SK-N-SH (cell line): ENCODE data around the gene ZNF649. TPM values are rescaled to one million over a fixed set of nuclear protein-coding genes. Genes with fewer than 3 reads are reported as not detected.
"Not testable (repeated sequence)": the region's sequence is repeated elsewhere in the genome, so short reads cannot be mapped to it uniquely, and the experiment has no call there.

ENCODE experiments used
- CTCF ChIA-PET: fragments of 300-600, 350-600 bp; formaldehyde crosslinking; extraction: SDS; loops from one replicate; lab custom pipeline; 2021; lab: Yijun Ruan, JAX
- POLR2A ChIA-PET: fragments of 350-600 bp; sonication (Branson Sonifier 250); formaldehyde crosslinking; extraction: SDS; loops from one replicate; lab custom pipeline; 2020; ENCODE audit warnings: antibody characterized with exemption, inconsistent platforms; lab: Yijun Ruan, JAX
- DNase-seq: peaks from one replicate; pipeline ENCODE4 v3.0.0; 2012
- H2AFZ ChIP-seq: fragments of 200-600 bp; sonication (generic); 2 replicates; pipeline ENCODE4 v1.8.1; 2016; ENCODE audit warnings: antibody characterized with exemption, mild to moderate bottlenecking, low read depth
- H3F3A ChIP-seq: fragments of 200-600 bp; sonication (generic); replicated peaks from 2 replicates; pipeline ENCODE3; 2016; ENCODE audit warnings: antibody characterized with exemption, mild to moderate bottlenecking; ENCODE audit not compliant: insufficient read depth
- H3K27ac ChIP-seq, 2 experiments: fragments of 200-500 bp in 1 of 2; fragments of 200-600 bp in 1 of 2; sonication (Bioruptor generic) in 1 of 2; sonication (generic), shearing (Covaris generic) in 1 of 2; 2 replicates each; pipeline versions ENCODE4 v1.5.1 to v1.6.1; 2014 to 2016; ENCODE audit warnings: low read depth in 2 of 2, inconsistent platforms in 1 of 2, low read length in 1 of 2, mild to moderate bottlenecking in 1 of 2, mixed read lengths in 1 of 2
- H3K27me3 ChIP-seq: fragments of 200-600 bp; sonication (generic), shearing (Covaris generic); 2 replicates; pipeline ENCODE4 v1.6.1; 2016; ENCODE audit warnings: mixed run types; ENCODE audit not compliant: insufficient read depth
- H3K36me3 ChIP-seq, 2 experiments: fragments of 200-500 bp in 1 of 2; fragments of 200-600 bp in 1 of 2; sonication (Bioruptor generic) in 1 of 2; sonication (generic) in 1 of 2; replicated peaks in 1 of 2; 2 replicates each; pipeline versions ENCODE3 to v1.5.1; 2014 to 2016; ENCODE audit warnings: low read length in 1 of 2, mild to moderate bottlenecking in 1 of 2; ENCODE audit not compliant: insufficient read depth in 2 of 2, control insufficient read depth in 1 of 2
- H3K4me1 ChIP-seq, 2 experiments: fragments of 200-500 bp in 1 of 2; fragments of 200-600 bp in 1 of 2; sonication (Bioruptor generic) in 1 of 2; sonication (generic), shearing (Covaris generic) in 1 of 2; 2 replicates each; pipeline versions ENCODE4 v1.5.1 to v1.6.1; 2014 to 2016; ENCODE audit warnings: low read depth in 1 of 2, low read length in 1 of 2, mixed run types in 1 of 2; ENCODE audit not compliant: insufficient read depth in 2 of 2, control insufficient read depth in 1 of 2
- H3K4me2 ChIP-seq: fragments of 200-600 bp; sonication (generic), shearing (Covaris generic); 2 replicates; pipeline ENCODE4 v1.6.1; 2017; ENCODE audit warnings: mixed run types
- H3K4me3 ChIP-seq, 2 experiments: fragments of 200-500 bp in 1 of 2; fragments of 200-600 bp in 1 of 2; sonication (Bioruptor generic) in 1 of 2; sonication (generic), shearing (Covaris generic) in 1 of 2; 2 replicates each; pipeline versions ENCODE4 v1.5.1 to v1.8.1; 2014 to 2016; ENCODE audit warnings: low read depth in 2 of 2, inconsistent platforms in 1 of 2, low read length in 1 of 2, mild to moderate bottlenecking in 1 of 2, mixed read lengths in 1 of 2, moderate library complexity in 1 of 2
- H3K79me2 ChIP-seq: fragments of 200-600 bp; sonication (generic); 2 replicates; pipeline ENCODE4 v1.8.1; 2017; ENCODE audit warnings: mild to moderate bottlenecking; ENCODE audit not compliant: insufficient read depth
- H3K9ac ChIP-seq: fragments of 200-600 bp; sonication (generic); 2 replicates; pipeline ENCODE4 v1.6.1; 2017; ENCODE audit warnings: mixed run types
- H3K9me2 ChIP-seq: fragments of 200-600 bp; sonication (generic); 2 replicates; pipeline ENCODE4 v1.6.1; 2017; ENCODE audit warnings: mixed run types
- H3K9me3 ChIP-seq: fragments of 200-600 bp; sonication (generic); 2 replicates; pipeline ENCODE4 v1.6.1; 2017; ENCODE audit warnings: mixed run types, mild to moderate bottlenecking, moderate library complexity
- H4K20me1 ChIP-seq: fragments of 200-600 bp; sonication (generic); 2 replicates; pipeline ENCODE4 v1.6.1; 2017; ENCODE audit warnings: mild to moderate bottlenecking, mixed run types; ENCODE audit not compliant: insufficient read depth
- CHD2 ChIP-seq: fragments of 150-350 bp; IDR thresholded peaks from 2 replicates; pipeline ENCODE4 v1.6.1; 2018; ENCODE audit warnings: low read length; ENCODE audit not compliant: partially characterized antibody
- ELF1 ChIP-seq: IDR thresholded peaks from 2 replicates; pipeline ENCODE4 v1.4.0; 2012
- FOSL2 ChIP-seq: IDR thresholded peaks from 2 replicates; pipeline ENCODE4 v1.4.0; 2012; ENCODE audit warnings: low read depth, mild to moderate bottlenecking, moderate library complexity, borderline replicate concordance
- FOXM1 ChIP-seq: IDR thresholded peaks from 2 replicates; pipeline ENCODE4 v1.4.0; 2012; ENCODE audit warnings: low read depth, mild to moderate bottlenecking
- GABPA ChIP-seq: IDR thresholded peaks from 2 replicates; pipeline ENCODE4 v1.4.0; 2012; ENCODE audit warnings: low read depth, mild to moderate bottlenecking
- MEF2A ChIP-seq: IDR thresholded peaks from 2 replicates; pipeline ENCODE4 v1.4.0; 2012; ENCODE audit warnings: low read depth, borderline replicate concordance
- MXI1 ChIP-seq: IDR thresholded peaks from 2 replicates; pipeline ENCODE4 v1.6.1; 2012; ENCODE audit warnings: mild to moderate bottlenecking, low read depth, low read length, improper control_type of control experiment
- NFIC ChIP-seq: IDR thresholded peaks from 2 replicates; pipeline ENCODE4 v1.4.0; 2012; ENCODE audit warnings: borderline replicate concordance
- PBX3 ChIP-seq: IDR thresholded peaks from 2 replicates; pipeline ENCODE4; 2012
- RAD21 ChIP-seq: IDR thresholded peaks from 2 replicates; pipeline ENCODE4 v1.6.1; 2012; ENCODE audit warnings: mild to moderate bottlenecking, low read length
- RCOR1 ChIP-seq: fragments of 150-350 bp; IDR thresholded peaks from 2 replicates; pipeline ENCODE4 v1.6.1; 2017; ENCODE audit warnings: antibody characterized with exemption, low read length
- RFX5 ChIP-seq: IDR thresholded peaks from 2 replicates; pipeline ENCODE4 v1.6.1; 2012; ENCODE audit warnings: mild to moderate bottlenecking, improper control_type of control experiment, low read length
- USF2 ChIP-seq: fragments of 150-350 bp; IDR thresholded peaks from 2 replicates; pipeline ENCODE4 v1.6.1; 2017; ENCODE audit warnings: antibody characterized with exemption, low read length, low read depth, borderline replicate concordance
- WGBS: methylation state at CpG from one replicate; pipeline ENCODE4 v1.1.6; 2017; ENCODE audit warnings: low lambda C conversion rate; 5-methylcytosine and 5-hydroxymethylcytosine counted together
- polyA plus RNA-seq, 3 experiments: library from polyadenylated mRNA; depleted of rRNA; stranded (reverse); fragments of >200 nt; gene quantifications; 2 replicates each; pipeline ENCODE4 v1.2.3, GENCODE V29; 2012

ZNF649 gene
- polyA plus RNA-seq, 1 of the 3 experiments (the other 2 are of a cell fraction): 1.5 TPM

GRCh38 chr19:51905639-51906038, 822 bp upstream of the ZNF649 start:
- H3K9ac ChIP-seq, POLR2A ChIA-PET, H3K9me2 ChIP-seq, H3K9me3 ChIP-seq, H3K27ac ChIP-seq, CTCF ChIA-PET, DNase-seq, H3K4me3 ChIP-seq, H4K20me1 ChIP-seq, H2AFZ ChIP-seq, H3K4me2 ChIP-seq, H3K4me1 ChIP-seq, H3K36me3 ChIP-seq, H3K27me3 ChIP-seq, H3F3A ChIP-seq: not testable (repeated sequence)
- peaks cover 31% of the 10 kb centered on the region for H3K79me2 ChIP-seq
- WGBS: 71% methylated on average over 2 of the region's 3 CpGs

- H3K36me3 ChIP-seq: peaks cover 1 to 10% of the 10 kb centered on the region in 2 experiments
- H3K79me2 ChIP-seq: peaks cover 35% of the 10 kb centered on the region
- POLR2A ChIA-PET: no interaction called here
- H3K27me3 ChIP-seq: no peaks in the 10 kb centered on the region
- no peaks in the 10 kb centered on the region; a peak in 1 of 4 replicates for H3K4me1 ChIP-seq
- H3K27ac ChIP-seq: no peak overlapping the region
- H3K9me2 ChIP-seq: no peaks in the 10 kb centered on the region
- CTCF ChIA-PET: no interaction called here
- H3K9ac ChIP-seq: no peak overlapping the region
- 77% methylated on average over 3 of the region's 3 CpGs for WGBS
- no peak overlapping the region for H3K4me3 ChIP-seq
- H3F3A ChIP-seq: peaks cover 4% of the 10 kb centered on the region
- no peak for DNase-seq
- TF ChIP-seq FOXM1 (no peak), USF2 (no peak)
- H3K9me3 ChIP-seq: 0 out of 2 replicates have a peak, but pooled peaks cover 4% of the 10 kb centered on the region
- peak overlapping the region; percentile 96; the same call in 1 of the 2 replicates for H2AFZ ChIP-seq
- no peaks in the 10 kb centered on the region for H4K20me1 ChIP-seq
- no peak overlapping the region for H3K4me2 ChIP-seq
Observed at GRCh38 chr19:51905206-51905605, 389 bp upstream of the ZNF649 start.

DNA sequence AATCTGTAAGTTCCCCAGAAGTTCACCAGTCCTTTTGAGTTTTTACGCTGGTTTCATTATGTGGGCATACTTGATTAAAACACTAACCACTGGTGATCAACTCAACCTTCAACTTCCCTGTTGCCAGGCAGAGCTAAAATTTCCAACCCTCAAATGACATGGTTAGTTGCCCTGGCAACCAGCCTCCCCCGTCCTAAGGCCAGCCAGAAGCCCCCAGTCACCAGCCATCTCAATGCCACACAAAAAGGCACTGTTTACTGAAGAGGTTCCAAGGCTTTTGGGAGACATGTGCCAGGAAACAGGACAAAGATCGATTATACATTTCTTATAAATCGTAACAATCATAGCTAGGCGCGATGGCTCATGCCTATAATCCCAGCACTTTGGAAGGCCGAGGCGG, 1.6 kb downstream of the ZNF649 start:
- H3F3A ChIP-seq: peaks cover 4% of the 10 kb centered on the region
- peaks cover 42% of the 10 kb centered on the region for H3K79me2 ChIP-seq
- H3K4me1 ChIP-seq: no peaks in the 10 kb centered on the region; a peak in 1 of 4 replicates
- H2AFZ ChIP-seq: no peak overlapping the region
- POLR2A ChIA-PET: no interaction called here
- peaks cover 20 to 30% of the 10 kb centered on the region in 2 experiments for H3K36me3 ChIP-seq
- no peaks in the 10 kb centered on the region for H3K27me3 ChIP-seq
- peak overlapping the region in 1 of 2 experiments; percentile 83; a peak in 2 of 4 replicates for H3K4me3 ChIP-seq
- no peak overlapping the region for H3K9ac ChIP-seq
- WGBS: 78% methylated on average over 8 of the region's 8 CpGs
- H3K9me2 ChIP-seq: no peaks in the 10 kb centered on the region
- no peaks in the 10 kb centered on the region for H4K20me1 ChIP-seq
- TF ChIP-seq GABPA (no peak), ELF1 (no peak), RFX5 (no peak), MEF2A (no peak), PBX3 (no peak), MXI1 (no peak), CHD2 (no peak), FOSL2 (no peak), RCOR1 (no peak), RAD21 (no peak), NFIC (no peak)
- no peak for DNase-seq
- H3K27ac ChIP-seq: no peak overlapping the region
- peaks cover 4% of the 10 kb centered on the region; the same call in 1 of the 2 replicates for H3K9me3 ChIP-seq
- CTCF ChIA-PET: no interaction called here
- H3K4me2 ChIP-seq: no peak overlapping the region; the same call in 1 of the 2 replicates
